Thoracic aorta (tissue), 2 donors: ENCODE results near the gene EDEM3. TPM values are rescaled to one million over a fixed set of nuclear protein-coding genes. Genes with fewer than 3 reads are reported as not detected.

Source experiments
- ATAC-seq: fragments of 150-250 bp; one replicate; pipeline ENCODE4 v1.8.0; 2017; ENCODE audit warnings: low read depth; ENCODE audit not compliant: insufficient number of reproducible peaks, low FRiP score
- DNase-seq: peaks from one replicate; pipeline ENCODE4 v3.0.0-alpha.2; 2020; ENCODE audit warnings: low spot score
- H3K27ac ChIP-seq, 2 donors: fragments of 200-600 bp; sonication (generic); 1 replicate in 1 of 2; 2 replicates in 1 of 2; pipeline ENCODE4 v1.5.1; 2016; ENCODE audit warnings: mild to moderate bottlenecking in 2 of 2, moderate library complexity in 2 of 2
- H3K27me3 ChIP-seq: fragments of 200-600 bp; sonication (generic); replicated peaks from 2 replicates; pipeline ENCODE4 v1.6.0; 2016; ENCODE audit warnings: mild to moderate bottlenecking; ENCODE audit not compliant: insufficient read depth
- H3K36me3 ChIP-seq: fragments of 200-600 bp; sonication (generic); one replicate; pipeline ENCODE4 v1.5.1; 2016
- H3K4me1 ChIP-seq, 2 donors: fragments of 200-600 bp; sonication (generic); 1 replicate in 1 of 2; 2 replicates in 1 of 2; pipeline versions ENCODE4 v1.5.1 to v1.6.0; 2016; ENCODE audit warnings: low read depth in 2 of 2, mild to moderate bottlenecking in 1 of 2; ENCODE audit not compliant: control insufficient read depth in 1 of 2
- H3K4me3 ChIP-seq: fragments of 200-600 bp; sonication (generic); 2 replicates; pipeline ENCODE4 v1.5.1; 2016; ENCODE audit warnings: mild to moderate bottlenecking
- H3K9me3 ChIP-seq: fragments of 200-600 bp; sonication (generic); 2 replicates; pipeline ENCODE4 v1.5.1; 2016
- CTCF ChIP-seq: fragments of 200-600 bp; sonication (generic); IDR thresholded peaks from one replicate; pipeline ENCODE4 v1.5.1; 2019; ENCODE audit warnings: antibody characterized with exemption
- total RNA-seq, 2 donors: library from RNA; depleted of rRNA; stranded (reverse); fragments of >200 nt; gene quantifications; one replicate each; pipeline versions ENCODE4 v1.1.0 to v1.2.3, GENCODE V29; 2016

EDEM3 gene
- total RNA-seq, 2 donors from 2014 or later = 44.0 to 71.5 TPM

DNA sequence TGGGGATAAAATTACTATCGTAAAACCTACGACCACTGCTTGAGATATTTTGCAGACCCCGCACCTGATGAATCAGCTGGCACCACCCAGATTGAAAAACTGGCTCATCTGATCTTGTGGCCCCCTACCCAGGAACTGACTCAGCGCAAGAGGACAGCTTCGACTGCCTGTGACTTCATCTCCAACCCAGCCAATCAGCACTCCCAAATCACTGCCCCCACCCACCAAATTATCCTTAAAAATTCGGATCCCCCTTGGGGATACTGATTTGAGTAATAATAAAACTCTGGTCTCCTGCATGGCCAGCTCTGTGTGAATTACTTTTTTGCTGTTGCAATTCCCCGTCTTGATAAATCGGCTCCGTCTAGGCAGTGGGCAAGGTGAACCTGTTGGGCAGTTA is 81.4 kb downstream of the EDEM3 start:
- no peaks in the 10 kb centered on the region for H3K36me3 ChIP-seq
- no peak overlapping the region for H3K4me3 ChIP-seq
- ATAC-seq (no peak), DNase-seq (no peak)
- no peak overlapping the region for H3K27ac ChIP-seq
- H3K27me3 ChIP-seq = no peaks in the 10 kb centered on the region
- H3K9me3 ChIP-seq = no peaks in the 10 kb centered on the region
- no peaks in the 10 kb centered on the region for H3K4me1 ChIP-seq
- TF ChIP-seq CTCF = no peak

GRCh38 chr1:184672013-184672726 is 82.5 kb downstream of the EDEM3 start:
- ATAC-seq (no peak), DNase-seq (no peak)
- H3K27ac ChIP-seq = no peak overlapping the region
- TF ChIP-seq CTCF = no peak
- no peaks in the 10 kb centered on the region for H3K27me3 ChIP-seq
- no peaks in the 10 kb centered on the region for H3K36me3 ChIP-seq
- no peaks in the 10 kb centered on the region for H3K9me3 ChIP-seq
- no peaks in the 10 kb centered on the region for H3K4me1 ChIP-seq
- no peak overlapping the region for H3K4me3 ChIP-seq

GRCh38 chr1:184669391-184669790 is 85.3 kb downstream of the EDEM3 start:
- TF ChIP-seq CTCF = no peak
- no peaks in the 10 kb centered on the region for H3K27me3 ChIP-seq
- H3K36me3 ChIP-seq = no peaks in the 10 kb centered on the region
- DNase-seq = no peak
- peaks cover 1% of the 10 kb centered on the region in 2 donors for H3K4me1 ChIP-seq
- H3K27ac ChIP-seq = no peak overlapping the region
- no peak for ATAC-seq
- no peak overlapping the region for H3K4me3 ChIP-seq
- H3K9me3 ChIP-seq = no peaks in the 10 kb centered on the region

DNA sequence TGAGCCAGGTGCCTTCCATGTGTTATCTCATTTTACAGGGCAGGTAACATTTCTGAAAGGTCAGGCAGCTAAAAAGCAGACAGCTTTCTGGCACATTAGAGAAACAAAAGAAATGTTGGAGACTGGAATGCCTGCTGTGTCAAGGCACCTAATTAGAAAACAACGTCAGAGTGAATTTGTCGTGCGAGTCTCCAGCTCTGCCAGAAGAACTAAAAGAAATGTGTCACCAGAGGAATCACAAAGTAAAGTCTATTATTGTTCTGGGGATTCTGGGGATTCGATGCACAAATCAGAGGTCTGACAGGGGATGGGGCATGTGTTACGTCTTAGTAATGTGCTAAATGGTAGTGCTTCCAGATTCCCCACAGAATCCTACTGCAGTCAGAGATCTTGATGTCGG is 89.3 kb downstream of the EDEM3 start:
- Histone ChIP-seq H3K4me1 (peaks cover 5 to 12% of the 10 kb centered on the region in 2 donors), H3K9me3 (no peaks in the 10 kb centered on the region), H3K27me3 (no peaks in the 10 kb centered on the region), H3K27ac (no peak overlapping the region), H3K4me3 (no peak overlapping the region), H3K36me3 (no peaks in the 10 kb centered on the region)
- TF ChIP-seq CTCF = no peak
- ATAC-seq (no peak), DNase-seq (no peak)

- ATAC-seq = no peak
- peaks cover 5 to 12% of the 10 kb centered on the region in 2 donors for H3K4me1 ChIP-seq
- TF ChIP-seq CTCF = no peak
- no peaks in the 10 kb centered on the region for H3K27me3 ChIP-seq
- H3K27ac ChIP-seq = no peak overlapping the region
- peak overlapping the region; percentile 67 for H3K4me3 ChIP-seq
- no peaks in the 10 kb centered on the region for H3K36me3 ChIP-seq
- H3K9me3 ChIP-seq = no peaks in the 10 kb centered on the region
- no peak for DNase-seq
These were observed 90.0 kb downstream of the EDEM3 start for GRCh38 chr1:184664661-184665060.
